Measurements from ENCODE around the gene PNMT. TPM values are rescaled to one million over a fixed set of nuclear protein-coding genes. Genes with fewer than 3 reads are reported as not detected.

Gene PNMT
- total and polyA plus RNA-seq, 2 of the 8 experiments (the other 6 are each of a cell fraction or from before 2014, with no cell fraction given) = 5.6 to 10.9 TPM

DNA sequence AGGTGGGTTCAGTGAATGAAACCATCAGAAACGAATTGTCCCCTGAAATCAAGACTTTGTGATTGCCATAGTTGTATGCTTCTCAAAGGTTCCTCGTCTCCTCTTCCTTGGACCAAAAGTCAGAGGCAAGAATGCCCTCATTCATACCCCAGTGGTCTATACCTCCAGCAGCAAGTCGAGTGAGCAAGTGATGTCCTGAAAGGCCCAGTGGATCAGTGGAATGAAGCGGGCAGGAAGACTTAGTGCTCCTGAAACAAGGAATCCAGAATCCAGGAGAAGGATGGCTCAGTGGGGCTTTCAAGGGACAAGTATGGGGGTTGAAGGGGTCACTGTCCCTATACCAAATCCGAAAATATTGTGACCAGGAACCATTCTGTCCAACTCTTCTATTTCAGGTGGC, 26.3 kb downstream of the PNMT start:
- H2BK120ac ChIP-seq (replicated peaks; ENCODE audit: low read depth, low read length) = no peak overlapping the region
- H3K9ac ChIP-seq (replicated peaks in 1 of 4; ENCODE audit: extremely low read depth in 1 of 4, low read depth in 3 of 4, low read length in 3 of 4) = no peak overlapping the region
- H3K14ac ChIP-seq (ENCODE audit: insufficient read length) = no peak overlapping the region
- H2BK15ac ChIP-seq (ENCODE audit: low read length) = no peak overlapping the region
- H4K91ac ChIP-seq (replicated peaks; ENCODE audit: insufficient read length, low read length) = peak overlapping the region; percentile 45
- peaks cover 0 to 16% of the 10 kb centered on the region in 2 experiments; a peak in 2 of 4 replicates for H3K79me2 ChIP-seq (ENCODE audit: control insufficient read depth in 1 of 2, insufficient read depth in 2 of 2, low read length in 2 of 2)
- H2BK20ac ChIP-seq (ENCODE audit: low read length) = peak overlapping the region; percentile 1; the same call in 1 of the 2 replicates
- no peak overlapping the region for H4K5ac ChIP-seq (ENCODE audit: insufficient read length, low read depth, low read length)
- peaks cover 3% of the 10 kb centered on the region; the same call in 1 of the 2 replicates for H3K23me2 ChIP-seq (ENCODE audit: low read depth, low read length)
- H2AFZ ChIP-seq (ENCODE audit: low read length) = no peak overlapping the region
- ChIA-PET CTCF (ENCODE audit: partially characterized antibody) (interaction anchor here (0.6 to 52.4 kb wide), 9 partner anchors 11 to 1109 kb away, joined by 3 to 1885 read pairs (median 4); partner anchors contain the start of genes MIEN1, PPP1R1B and STARD3), POLR2A (ENCODE audit: partially characterized antibody) (interaction anchor here (0.6 to 38.1 kb wide), 6 partner anchors 12 to 60 kb away, joined by 3 to 708 read pairs (median 5); partner anchors contain the start of genes PGAP3, PNMT and TCAP)
- H3K4me1 ChIP-seq (replicated peaks in 1 of 4; ENCODE audit: control insufficient read depth in 3 of 4, insufficient read depth in 4 of 4, low read length in 3 of 4) = peaks cover 18 to 32% (median 22%) of the 10 kb centered on the region in 4 experiments
- H3K4me3 ChIP-seq (ENCODE audit: extremely low read depth in 1 of 4, insufficient read depth in 2 of 4, low read depth in 3 of 4, low read length in 4 of 4) = no peak overlapping the region
- peak overlapping the region; percentile 66; the same call in 1 of the 2 replicates for H3K18ac ChIP-seq (ENCODE audit: extremely low read depth, low read length)
- peak overlapping the region in 1 of 2 experiments; percentile 7; a peak in 1 of 4 replicates for H3K4me2 ChIP-seq (ENCODE audit: insufficient read depth in 1 of 2, low read depth in 2 of 2, low read length in 2 of 2)
- H3K79me1 ChIP-seq (ENCODE audit: low read depth, low read length) = peaks cover 2% of the 10 kb centered on the region; the same call in 1 of the 2 replicates
- H4K8ac ChIP-seq (ENCODE audit: extremely low read depth, insufficient read depth, low read length) = no peak overlapping the region
- no peak overlapping the region for H3K56ac ChIP-seq (replicated peaks; ENCODE audit: insufficient read length, low read depth, low read length)
- DNase-seq (ENCODE audit: low read depth in 1 of 2, low spot score in 2 of 2) = no peak
- H2BK5ac ChIP-seq (ENCODE audit: low read depth, low read length) = peak overlapping the region; percentile 95; the same call in 1 of the 2 replicates
- no peaks in the 10 kb centered on the region for H4K20me1 ChIP-seq (replicated peaks in 1 of 2; ENCODE audit: control insufficient read depth in 1 of 2, insufficient read depth in 2 of 2, low read length in 2 of 2)
- 0 out of 2 replicates have a peak overlapping the region, but pooled peaks have one; percentile 86 for H2BK12ac ChIP-seq (ENCODE audit: low read depth, low read length)
- no peaks in the 10 kb centered on the region for H3K27me3 ChIP-seq (replicated peaks in 1 of 4; ENCODE audit: control insufficient read depth in 3 of 4, extremely low read depth in 1 of 4, insufficient read depth in 3 of 4, low read length in 3 of 4)
- TF ChIP-seq SP4 (IDR thresholded peaks at IDR 0.05; ENCODE audit: low read length) = no peak
- no peak for TF ChIP-seq GABPA (IDR thresholded peaks at IDR 0.05; ENCODE audit: borderline replicate concordance, insufficient read depth, low read length)
- no peaks in the 10 kb centered on the region for H3K36me3 ChIP-seq (ENCODE audit: control insufficient read depth in 2 of 4, insufficient read depth in 4 of 4, low read length in 3 of 4)
- H3K9me3 ChIP-seq (ENCODE audit: insufficient read depth in 2 of 2, low read depth in 1 of 2, low read length in 1 of 2) = no peaks in the 10 kb centered on the region
- H3K4ac ChIP-seq (replicated peaks; ENCODE audit: insufficient read length, low read depth, low read length) = no peak overlapping the region
- H3K27ac ChIP-seq (ENCODE audit: low read depth, low read length) = no peak overlapping the region
- 77% methylated on average over 5 of the region's 5 CpGs; no CpG with 5 or more reads in 1 of the 2 experiments for WGBS, 2 experiments (ENCODE audit: extremely low coverage in 1 of 2, insufficient coverage in 1 of 2, insufficient read length in 1 of 2, insufficient replicate concordance in 2 of 2, low coverage in 1 of 2, low lambda C conversion rate in 2 of 2, missing lambda C conversion rate in 1 of 2)
- no peak overlapping the region for H2AK5ac ChIP-seq (ENCODE audit: low read depth, low read length)
- FAIRE-seq = no peak
- H3K23ac ChIP-seq (ENCODE audit: insufficient read length) = no peak overlapping the region
